ENCODE results near the gene AHSA1. TPM values are rescaled to one million over a fixed set of nuclear protein-coding genes. Genes with fewer than 3 reads are reported as not detected.

Gene AHSA1
- total RNA-seq, 2 experiments from 2014 or later = 28.7 to 33.7 TPM

GRCh38 chr14:77438596-77438995 is 19.3 kb upstream of the AHSA1 start:
- Mint-ChIP-seq H3K27me3 (no peaks in the 10 kb centered on the region), H3K36me3 (ENCODE audit: low read depth) (peaks cover 90% of the 10 kb centered on the region), H3K4me1 (ENCODE audit: low read depth) (no peaks in the 10 kb centered on the region), H3K9me3 (no peaks in the 10 kb centered on the region), H3K27ac (no peak overlapping the region), H3K4me3 (no peak overlapping the region)
- intact Hi-C loops (cut with DNase I, micrococcal nuclease) = no loop called here
- no peak overlapping the region for H3K4me3 ChIP-seq (ENCODE audit: low read length)
- H3K9me3 ChIP-seq (ENCODE audit: control insufficient read depth in 1 of 2, insufficient read depth in 1 of 2, low read length in 2 of 2) = no peaks in the 10 kb centered on the region
- DNase-seq = no peak
- peaks cover 75% of the 10 kb centered on the region for H3K36me3 ChIP-seq (ENCODE audit: insufficient read depth, low read length)
- ChIA-PET POLR2A (no interaction called here), CTCF (no interaction called here)
- no peak for ATAC-seq (ENCODE audit: poor library complexity)
- TF ChIP-seq CTCF (IDR thresholded peaks at IDR 0.05) = no peak
- H3K27ac ChIP-seq (ENCODE audit: low read depth in 1 of 2, low read length in 2 of 2) = no peak overlapping the region
- H3K4me1 ChIP-seq (ENCODE audit: insufficient read depth, low read length) = no peaks in the 10 kb centered on the region
- H3K27me3 ChIP-seq (ENCODE audit: control insufficient read depth in 1 of 2, insufficient read depth in 2 of 2, low read length in 2 of 2) = no peaks in the 10 kb centered on the region

GRCh38 chr14:77439861-77440260 is 18.0 kb upstream of the AHSA1 start:
- Histone ChIP-seq H3K36me3 (ENCODE audit: insufficient read depth, low read length) (peaks cover 75% of the 10 kb centered on the region), H3K4me1 (ENCODE audit: insufficient read depth, low read length) (no peaks in the 10 kb centered on the region)
- POLR2A ChIA-PET = interaction anchor here (0.9 kb wide), 1 partner anchor 94 kb away, joined by 3 read pairs; no protein-coding TSS in a partner anchor

GRCh38 chr14:77442196-77442595 is 15.7 kb upstream of the AHSA1 start:
- no peak for ATAC-seq (ENCODE audit: poor library complexity)
- peaks cover 68% of the 10 kb centered on the region for H3K36me3 ChIP-seq (ENCODE audit: insufficient read depth, low read length)
- H3K4me1 ChIP-seq (ENCODE audit: insufficient read depth, low read length) = no peaks in the 10 kb centered on the region
- H3K36me3 Mint-ChIP-seq (ENCODE audit: low read depth) = peaks cover 86% of the 10 kb centered on the region
- no peaks in the 10 kb centered on the region for H3K4me1 Mint-ChIP-seq (ENCODE audit: low read depth)
- intact Hi-C loops (cut with DNase I, micrococcal nuclease) = no loop called here
- H3K27ac Mint-ChIP-seq = no peak overlapping the region
- no peaks in the 10 kb centered on the region for H3K9me3 Mint-ChIP-seq
- no peaks in the 10 kb centered on the region for H3K9me3 ChIP-seq (ENCODE audit: control insufficient read depth in 1 of 2, insufficient read depth in 1 of 2, low read length in 2 of 2)
- no peak for TF ChIP-seq CTCF (IDR thresholded peaks at IDR 0.05)
- H3K27me3 Mint-ChIP-seq = no peaks in the 10 kb centered on the region
- ChIA-PET POLR2A (no interaction called here), CTCF (no interaction called here)
- no peak overlapping the region for H3K4me3 ChIP-seq (ENCODE audit: low read length)
- H3K27me3 ChIP-seq (ENCODE audit: control insufficient read depth in 1 of 2, insufficient read depth in 2 of 2, low read length in 2 of 2) = no peaks in the 10 kb centered on the region
- H3K4me3 Mint-ChIP-seq = no peak overlapping the region
- no peak for DNase-seq
- no peak overlapping the region for H3K27ac ChIP-seq (ENCODE audit: low read depth in 1 of 2, low read length in 2 of 2)

More at GRCh38 chr14:77439861-77440260, 18.0 kb upstream of the AHSA1 start:
- CTCF ChIA-PET = no interaction called here
- no peaks in the 10 kb centered on the region for H3K4me1 Mint-ChIP-seq (ENCODE audit: low read depth)
- Histone ChIP-seq H3K4me3 (ENCODE audit: low read length) (no peak overlapping the region), H3K9me3 (ENCODE audit: control insufficient read depth in 1 of 2, insufficient read depth in 1 of 2, low read length in 2 of 2) (no peaks in the 10 kb centered on the region), H3K27me3 (ENCODE audit: control insufficient read depth in 1 of 2, insufficient read depth in 2 of 2, low read length in 2 of 2) (no peaks in the 10 kb centered on the region), H3K27ac (ENCODE audit: low read depth in 1 of 2, low read length in 2 of 2) (no peak overlapping the region)
- intact Hi-C loops (cut with DNase I, micrococcal nuclease) = no loop called here
- DNase-seq (no peak), ATAC-seq (ENCODE audit: poor library complexity) (no peak)
- H3K4me3 Mint-ChIP-seq = no peak overlapping the region
- H3K36me3 Mint-ChIP-seq (ENCODE audit: low read depth) = peaks cover 94% of the 10 kb centered on the region
- H3K27me3 Mint-ChIP-seq = no peaks in the 10 kb centered on the region
- no peak for TF ChIP-seq CTCF (IDR thresholded peaks at IDR 0.05)
- H3K9me3 Mint-ChIP-seq = no peaks in the 10 kb centered on the region
- no peak overlapping the region for H3K27ac Mint-ChIP-seq
